ENCODE measurements around the gene TMEM132D. TPM values are rescaled to one million over a fixed set of nuclear protein-coding genes. Genes with fewer than 3 reads are reported as not detected.

The TMEM132D gene
- total RNA-seq, 2 donors from 2014 or later = 4.4 to 14.2 TPM

DNA sequence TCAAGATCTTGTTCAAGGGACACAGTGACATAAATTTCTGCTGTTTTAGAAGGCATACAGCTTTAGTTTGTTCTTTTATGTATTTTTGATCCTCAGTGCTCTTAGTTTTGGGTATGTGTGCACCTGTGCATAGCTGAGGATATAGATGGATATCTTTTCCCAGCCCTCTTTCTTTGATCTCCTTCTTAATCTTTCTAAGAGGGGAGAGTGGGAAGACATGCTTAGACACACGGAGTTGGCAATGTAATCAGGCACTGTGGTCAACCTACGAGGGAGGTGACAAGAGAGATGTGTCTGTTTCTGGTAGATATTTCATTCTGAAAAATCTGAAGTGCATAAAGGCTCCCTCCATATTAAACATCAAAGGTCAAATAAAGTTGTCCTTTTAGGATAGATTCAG lies 340.6 kb downstream of the TMEM132D start:
- Mint-ChIP-seq H3K27ac (no peak overlapping the region), H3K36me3 (ENCODE audit: low read depth) (no peaks in the 10 kb centered on the region), H3K4me1 (no peaks in the 10 kb centered on the region), H3K27me3 (ENCODE audit: insufficient read depth) (no peaks in the 10 kb centered on the region), H3K9me3 (peaks cover 24% of the 10 kb centered on the region), H3K4me3 (no peak overlapping the region)
- Histone ChIP-seq H3K27me3 (ENCODE audit: control insufficient read depth, insufficient read depth, low read length, poor library complexity, severe bottlenecking) (no peaks in the 10 kb centered on the region), H3K4me1 (ENCODE audit: control insufficient read depth, insufficient read depth, low read length) (no peaks in the 10 kb centered on the region), H3K27ac (ENCODE audit: low read depth, low read length) (no peak overlapping the region), H3K36me3 (ENCODE audit: control insufficient read depth, insufficient read depth, low read length) (no peaks in the 10 kb centered on the region), H3K9ac (ENCODE audit: extremely low read depth, low read length, poor library complexity, severe bottlenecking) (no peak overlapping the region), H3K9me3 (ENCODE audit: control insufficient read depth, low read length) (peaks cover 14% of the 10 kb centered on the region), H3K4me3 (ENCODE audit: low read length) (no peak overlapping the region)
- no peak for DNase-seq
- TF ChIP-seq, protein P1, sequence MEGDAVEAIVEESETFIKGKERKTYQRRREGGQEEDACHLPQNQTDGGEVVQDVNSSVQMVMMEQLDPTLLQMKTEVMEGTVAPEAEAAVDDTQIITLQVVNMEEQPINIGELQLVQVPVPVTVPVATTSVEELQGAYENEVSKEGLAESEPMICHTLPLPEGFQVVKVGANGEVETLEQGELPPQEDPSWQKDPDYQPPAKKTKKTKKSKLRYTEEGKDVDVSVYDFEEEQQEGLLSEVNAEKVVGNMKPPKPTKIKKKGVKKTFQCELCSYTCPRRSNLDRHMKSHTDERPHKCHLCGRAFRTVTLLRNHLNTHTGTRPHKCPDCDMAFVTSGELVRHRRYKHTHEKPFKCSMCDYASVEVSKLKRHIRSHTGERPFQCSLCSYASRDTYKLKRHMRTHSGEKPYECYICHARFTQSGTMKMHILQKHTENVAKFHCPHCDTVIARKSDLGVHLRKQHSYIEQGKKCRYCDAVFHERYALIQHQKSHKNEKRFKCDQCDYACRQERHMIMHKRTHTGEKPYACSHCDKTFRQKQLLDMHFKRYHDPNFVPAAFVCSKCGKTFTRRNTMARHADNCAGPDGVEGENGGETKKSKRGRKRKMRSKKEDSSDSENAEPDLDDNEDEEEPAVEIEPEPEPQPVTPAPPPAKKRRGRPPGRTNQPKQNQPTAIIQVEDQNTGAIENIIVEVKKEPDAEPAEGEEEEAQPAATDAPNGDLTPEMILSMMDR (conservative IDR thresholded peaks at IDR 0.05) = no peak
- WGBS, 2 experiments (ENCODE audit: insufficient coverage in 1 of 2, insufficient read length in 1 of 2) = 95 to 100% methylated on average over 2 of the region's 2 CpGs

GRCh38 chr12:129561304-129561703 lies 342.5 kb downstream of the TMEM132D start:
- H3K9ac ChIP-seq (ENCODE audit: extremely low read depth, low read length, poor library complexity, severe bottlenecking) = no peak overlapping the region
- peaks cover 12% of the 10 kb centered on the region for H3K9me3 ChIP-seq (ENCODE audit: control insufficient read depth, low read length)
- Mint-ChIP-seq H3K4me1 (no peaks in the 10 kb centered on the region), H3K27ac (no peak overlapping the region), H3K9me3 (peaks cover 18% of the 10 kb centered on the region), H3K36me3 (ENCODE audit: low read depth) (no peaks in the 10 kb centered on the region), H3K27me3 (ENCODE audit: insufficient read depth) (no peaks in the 10 kb centered on the region), H3K4me3 (no peak overlapping the region)
- no peaks in the 10 kb centered on the region for H3K27me3 ChIP-seq (ENCODE audit: control insufficient read depth, insufficient read depth, low read length, poor library complexity, severe bottlenecking)
- no peak overlapping the region for H3K27ac ChIP-seq (ENCODE audit: low read depth, low read length)
- no peaks in the 10 kb centered on the region for H3K4me1 ChIP-seq (ENCODE audit: control insufficient read depth, insufficient read depth, low read length)
- WGBS, 2 experiments (ENCODE audit: insufficient coverage in 1 of 2, insufficient read length in 1 of 2) = 95 to 100% methylated on average over 1 to 2 of the region's 2 CpGs
- peak; percentile 13 for DNase-seq
- no peak overlapping the region for H3K4me3 ChIP-seq (ENCODE audit: low read length)
- H3K36me3 ChIP-seq (ENCODE audit: control insufficient read depth, insufficient read depth, low read length) = no peaks in the 10 kb centered on the region
- TF ChIP-seq, protein P1 (conservative IDR thresholded peaks at IDR 0.05) = no peak

- no peaks in the 10 kb centered on the region for H3K4me1 Mint-ChIP-seq
- DNase-seq = peak; percentile 2
- TF ChIP-seq, protein P1 (conservative IDR thresholded peaks at IDR 0.05) = no peak
- no peak overlapping the region for H3K4me3 Mint-ChIP-seq
- no peak overlapping the region for H3K9ac ChIP-seq (ENCODE audit: extremely low read depth, low read length, poor library complexity, severe bottlenecking)
- H3K4me3 ChIP-seq (ENCODE audit: low read length) = no peak overlapping the region
- H3K27ac Mint-ChIP-seq = no peak overlapping the region
- 90 to 94% methylated on average over 3 to 4 of the region's 4 CpGs for WGBS, 2 experiments (ENCODE audit: insufficient coverage in 1 of 2, insufficient read length in 1 of 2)
- H3K36me3 Mint-ChIP-seq (ENCODE audit: low read depth) = no peaks in the 10 kb centered on the region
- peaks cover 5% of the 10 kb centered on the region for H3K9me3 Mint-ChIP-seq
- H3K27me3 Mint-ChIP-seq (ENCODE audit: insufficient read depth) = no peaks in the 10 kb centered on the region
- H3K27ac ChIP-seq (ENCODE audit: low read depth, low read length) = no peak overlapping the region
- no peaks in the 10 kb centered on the region for H3K4me1 ChIP-seq (ENCODE audit: control insufficient read depth, insufficient read depth, low read length)
- H3K36me3 ChIP-seq (ENCODE audit: control insufficient read depth, insufficient read depth, low read length) = no peaks in the 10 kb centered on the region
- H3K27me3 ChIP-seq (ENCODE audit: control insufficient read depth, insufficient read depth, low read length, poor library complexity, severe bottlenecking) = no peaks in the 10 kb centered on the region
- peaks cover 4% of the 10 kb centered on the region for H3K9me3 ChIP-seq (ENCODE audit: control insufficient read depth, low read length)
Observed at GRCh38 chr12:129559776-129560175, 344.0 kb downstream of the TMEM132D start.
